Measurements from ENCODE around the gene LRRC56.

LRRC56 gene

DNA sequence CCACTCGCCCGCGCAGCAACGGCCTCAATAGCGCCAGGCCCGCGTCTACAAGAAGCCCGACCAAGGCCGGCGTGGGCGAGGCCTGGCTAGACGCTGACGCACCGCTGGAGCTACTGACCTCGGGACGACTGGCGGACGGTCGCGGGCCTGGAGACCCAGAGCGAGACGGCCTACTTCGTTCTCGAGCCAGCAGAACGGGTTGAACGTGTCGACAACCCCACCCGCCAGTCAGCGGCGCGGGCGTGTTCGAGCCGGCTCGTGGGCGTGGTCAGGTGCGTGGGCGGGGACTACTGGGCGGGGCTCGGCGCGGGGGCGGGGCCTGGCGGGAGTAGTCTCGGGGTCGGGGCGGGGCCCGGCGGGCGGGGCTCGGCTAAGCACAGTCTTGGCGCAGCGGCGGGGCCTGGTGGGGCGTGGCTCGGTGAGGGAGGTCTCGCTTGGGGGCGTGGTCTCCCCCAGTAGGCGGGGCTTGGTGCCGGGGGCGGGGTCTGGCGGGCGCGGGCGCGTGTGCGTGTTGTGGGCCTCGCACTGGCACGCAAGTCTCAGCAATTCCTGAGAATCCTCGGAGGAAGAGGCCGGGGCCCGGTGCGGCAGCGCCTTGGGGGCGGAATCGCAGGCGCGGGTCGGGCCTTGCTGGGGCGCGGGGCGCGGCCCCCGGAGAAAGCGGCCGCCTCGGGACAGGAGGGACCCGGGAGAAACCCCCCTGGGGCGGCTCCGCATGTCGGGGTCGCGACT is 30.2 kb upstream of the LRRC56 start, which contains the start of gene RNH1 (continued):
- TF ChIP-seq, protein P1, sequence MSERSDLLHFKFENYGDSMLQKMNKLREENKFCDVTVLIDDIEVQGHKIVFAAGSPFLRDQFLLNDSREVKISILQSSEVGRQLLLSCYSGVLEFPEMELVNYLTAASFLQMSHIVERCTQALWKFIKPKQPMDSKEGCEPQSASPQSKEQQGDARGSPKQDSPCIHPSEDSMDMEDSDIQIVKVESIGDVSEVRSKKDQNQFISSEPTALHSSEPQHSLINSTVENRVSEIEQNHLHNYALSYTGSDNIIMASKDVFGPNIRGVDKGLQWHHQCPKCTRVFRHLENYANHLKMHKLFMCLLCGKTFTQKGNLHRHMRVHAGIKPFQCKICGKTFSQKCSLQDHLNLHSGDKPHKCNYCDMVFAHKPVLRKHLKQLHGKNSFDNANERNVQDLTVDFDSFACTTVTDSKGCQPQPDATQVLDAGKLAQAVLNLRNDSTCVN (tag by site-specific recombination; optimal IDR thresholded peaks at IDR 0.05), result peak; percentile 88
- 0 out of 2 replicates have a peak, but pooled peaks have one; percentile 26 for TF ChIP-seq OVOL3 (tag by site-specific recombination; IDR thresholded peaks at IDR 0.05)
- TF ChIP-seq ZNF521 (tag by site-specific recombination; IDR thresholded peaks at IDR 0.05), result no peak
- TF ChIP-seq ZNF596 (tag by site-specific recombination; IDR thresholded peaks at IDR 0.05), result no peak
- TF ChIP-seq ZNF426 (tag by site-specific recombination; IDR thresholded peaks at IDR 0.05), result no peak
- TF ChIP-seq IKZF3 (tag by site-specific recombination; IDR thresholded peaks at IDR 0.05), result no peak
- TF ChIP-seq ZNF211 (tag by site-specific recombination; IDR thresholded peaks at IDR 0.05; ENCODE audit: low read depth), result no peak
- no peak for TF ChIP-seq ZNF202 (tag by site-specific recombination; IDR thresholded peaks at IDR 0.05; ENCODE audit: borderline replicate concordance)
- TF ChIP-seq ZNF571 (tag by site-specific recombination; IDR thresholded peaks at IDR 0.05), result no peak
- no peak for TF ChIP-seq ZNF514 (tag by site-specific recombination; IDR thresholded peaks at IDR 0.05)
- TF ChIP-seq ZNF341 (tag by site-specific recombination; IDR thresholded peaks at IDR 0.05; ENCODE audit: low read depth), result no peak
- no peak for TF ChIP-seq ZNF629 (tag by site-specific recombination; IDR thresholded peaks at IDR 0.05)
- TF ChIP-seq GFI1B (tag by site-specific recombination; IDR thresholded peaks at IDR 0.05), result no peak
- TF ChIP-seq ZNF221 (tag by site-specific recombination; IDR thresholded peaks at IDR 0.05; ENCODE audit: borderline replicate concordance), result no peak
- no peak for TF ChIP-seq MEIS1 (CRISPR knock-in tag; IDR thresholded peaks at IDR 0.05; ENCODE audit: borderline replicate concordance)
- TF ChIP-seq, protein P2, sequence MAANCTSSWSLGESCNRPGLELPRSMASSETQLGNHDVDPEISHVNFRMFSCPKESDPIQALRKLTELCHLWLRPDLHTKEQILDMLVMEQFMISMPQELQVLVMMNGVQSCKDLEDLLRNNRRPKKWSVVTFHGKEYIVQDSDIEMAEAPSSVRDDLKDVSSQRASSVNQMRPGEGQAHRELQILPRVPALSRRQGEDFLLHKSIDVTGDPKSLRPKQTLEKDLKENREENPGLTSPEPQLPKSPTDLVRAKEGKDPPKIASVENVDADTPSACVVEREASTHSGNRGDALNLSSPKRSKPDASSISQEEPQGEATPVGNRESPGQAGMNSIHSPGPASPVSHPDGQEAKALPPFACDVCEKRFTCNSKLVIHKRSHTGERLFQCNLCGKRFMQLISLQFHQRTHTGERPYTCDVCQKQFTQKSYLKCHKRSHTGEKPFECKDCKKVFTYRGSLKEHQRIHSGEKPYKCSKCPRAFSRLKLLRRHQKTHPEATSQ (tag by site-specific recombination; IDR thresholded peaks at IDR 0.05), result no peak
- TF ChIP-seq KLF9 (tag by site-specific recombination; IDR thresholded peaks at IDR 0.05; ENCODE audit: low read depth), result peak; percentile 91
- TF ChIP-seq ZNF76 (tag by site-specific recombination; IDR thresholded peaks at IDR 0.05; ENCODE audit: borderline replicate concordance, low read depth), result no peak
- TF ChIP-seq ZFHX2 (tag by site-specific recombination; conservative IDR thresholded peaks at IDR 0.05), result peak; percentile 89
- no peak for TF ChIP-seq ZNF776 (tag by site-specific recombination; IDR thresholded peaks at IDR 0.05; ENCODE audit: borderline replicate concordance)
- TF ChIP-seq ZNF311 (tag by site-specific recombination; IDR thresholded peaks at IDR 0.05; ENCODE audit: borderline replicate concordance), result no peak
- TF ChIP-seq ZNF830 (tag by site-specific recombination; IDR thresholded peaks at IDR 0.05; ENCODE audit: low read depth), result no peak
- TF ChIP-seq, protein P3, sequence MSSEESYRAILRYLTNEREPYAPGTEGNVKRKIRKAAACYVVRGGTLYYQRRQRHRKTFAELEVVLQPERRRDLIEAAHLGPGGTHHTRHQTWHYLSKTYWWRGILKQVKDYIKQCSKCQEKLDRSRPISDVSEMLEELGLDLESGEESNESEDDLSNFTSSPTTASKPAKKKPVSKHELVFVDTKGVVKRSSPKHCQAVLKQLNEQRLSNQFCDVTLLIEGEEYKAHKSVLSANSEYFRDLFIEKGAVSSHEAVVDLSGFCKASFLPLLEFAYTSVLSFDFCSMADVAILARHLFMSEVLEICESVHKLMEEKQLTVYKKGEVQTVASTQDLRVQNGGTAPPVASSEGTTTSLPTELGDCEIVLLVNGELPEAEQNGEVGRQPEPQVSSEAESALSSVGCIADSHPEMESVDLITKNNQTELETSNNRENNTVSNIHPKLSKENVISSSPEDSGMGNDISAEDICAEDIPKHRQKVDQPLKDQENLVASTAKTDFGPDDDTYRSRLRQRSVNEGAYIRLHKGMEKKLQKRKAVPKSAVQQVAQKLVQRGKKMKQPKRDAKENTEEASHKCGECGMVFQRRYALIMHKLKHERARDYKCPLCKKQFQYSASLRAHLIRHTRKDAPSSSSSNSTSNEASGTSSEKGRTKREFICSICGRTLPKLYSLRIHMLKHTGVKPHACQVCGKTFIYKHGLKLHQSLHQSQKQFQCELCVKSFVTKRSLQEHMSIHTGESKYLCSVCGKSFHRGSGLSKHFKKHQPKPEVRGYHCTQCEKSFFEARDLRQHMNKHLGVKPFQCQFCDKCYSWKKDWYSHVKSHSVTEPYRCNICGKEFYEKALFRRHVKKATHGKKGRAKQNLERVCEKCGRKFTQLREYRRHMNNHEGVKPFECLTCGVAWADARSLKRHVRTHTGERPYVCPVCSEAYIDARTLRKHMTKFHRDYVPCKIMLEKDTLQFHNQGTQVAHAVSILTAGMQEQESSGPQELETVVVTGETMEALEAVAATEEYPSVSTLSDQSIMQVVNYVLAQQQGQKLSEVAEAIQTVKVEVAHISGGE (tag by site-specific recombination; conservative IDR thresholded peaks at IDR 0.05; ENCODE audit: low read depth), result no peak
- TF ChIP-seq ZNF707 (tag by site-specific recombination; IDR thresholded peaks at IDR 0.05), result no peak
- no peak for TF ChIP-seq ZNF2 (tag by site-specific recombination; IDR thresholded peaks at IDR 0.05)
- no peak for TF ChIP-seq ZNF302 (tag by site-specific recombination; IDR thresholded peaks at IDR 0.05; ENCODE audit: low read depth)
- TF ChIP-seq, protein P4, sequence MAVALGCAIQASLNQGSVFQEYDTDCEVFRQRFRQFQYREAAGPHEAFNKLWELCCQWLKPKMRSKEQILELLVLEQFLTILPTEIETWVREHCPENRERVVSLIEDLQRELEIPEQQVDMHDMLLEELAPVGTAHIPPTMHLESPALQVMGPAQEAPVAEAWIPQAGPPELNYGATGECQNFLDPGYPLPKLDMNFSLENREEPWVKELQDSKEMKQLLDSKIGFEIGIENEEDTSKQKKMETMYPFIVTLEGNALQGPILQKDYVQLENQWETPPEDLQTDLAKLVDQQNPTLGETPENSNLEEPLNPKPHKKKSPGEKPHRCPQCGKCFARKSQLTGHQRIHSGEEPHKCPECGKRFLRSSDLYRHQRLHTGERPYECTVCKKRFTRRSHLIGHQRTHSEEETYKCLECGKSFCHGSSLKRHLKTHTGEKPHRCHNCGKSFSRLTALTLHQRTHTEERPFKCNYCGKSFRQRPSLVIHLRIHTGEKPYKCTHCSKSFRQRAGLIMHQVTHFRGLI (tag by site-specific recombination; IDR thresholded peaks at IDR 0.05), result peak; percentile 79
- peak; percentile 16; the same call in 1 of the 2 replicates for TF ChIP-seq KLF10 (tag by site-specific recombination; IDR thresholded peaks at IDR 0.05)
- TF ChIP-seq ZNF214 (tag by site-specific recombination; IDR thresholded peaks at IDR 0.05; ENCODE audit: borderline replicate concordance), result no peak
- no peak for TF ChIP-seq ZNF16 (tag by site-specific recombination; IDR thresholded peaks at IDR 0.05; ENCODE audit: low read depth)
- TF ChIP-seq, protein P5, sequence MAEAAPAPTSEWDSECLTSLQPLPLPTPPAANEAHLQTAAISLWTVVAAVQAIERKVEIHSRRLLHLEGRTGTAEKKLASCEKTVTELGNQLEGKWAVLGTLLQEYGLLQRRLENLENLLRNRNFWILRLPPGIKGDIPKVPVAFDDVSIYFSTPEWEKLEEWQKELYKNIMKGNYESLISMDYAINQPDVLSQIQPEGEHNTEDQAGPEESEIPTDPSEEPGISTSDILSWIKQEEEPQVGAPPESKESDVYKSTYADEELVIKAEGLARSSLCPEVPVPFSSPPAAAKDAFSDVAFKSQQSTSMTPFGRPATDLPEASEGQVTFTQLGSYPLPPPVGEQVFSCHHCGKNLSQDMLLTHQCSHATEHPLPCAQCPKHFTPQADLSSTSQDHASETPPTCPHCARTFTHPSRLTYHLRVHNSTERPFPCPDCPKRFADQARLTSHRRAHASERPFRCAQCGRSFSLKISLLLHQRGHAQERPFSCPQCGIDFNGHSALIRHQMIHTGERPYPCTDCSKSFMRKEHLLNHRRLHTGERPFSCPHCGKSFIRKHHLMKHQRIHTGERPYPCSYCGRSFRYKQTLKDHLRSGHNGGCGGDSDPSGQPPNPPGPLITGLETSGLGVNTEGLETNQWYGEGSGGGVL (tag by site-specific recombination; IDR thresholded peaks at IDR 0.05), result no peak

Measured in HEK293 (cell line).